Measurements from ENCODE around the gene ABCG1. TPM values are rescaled to one million over a fixed set of nuclear protein-coding genes. Genes with fewer than 3 reads are reported as not detected.

Gene ABCG1
- total RNA-seq, 1 donor from 2014 or later: 1.3 TPM

DNA sequence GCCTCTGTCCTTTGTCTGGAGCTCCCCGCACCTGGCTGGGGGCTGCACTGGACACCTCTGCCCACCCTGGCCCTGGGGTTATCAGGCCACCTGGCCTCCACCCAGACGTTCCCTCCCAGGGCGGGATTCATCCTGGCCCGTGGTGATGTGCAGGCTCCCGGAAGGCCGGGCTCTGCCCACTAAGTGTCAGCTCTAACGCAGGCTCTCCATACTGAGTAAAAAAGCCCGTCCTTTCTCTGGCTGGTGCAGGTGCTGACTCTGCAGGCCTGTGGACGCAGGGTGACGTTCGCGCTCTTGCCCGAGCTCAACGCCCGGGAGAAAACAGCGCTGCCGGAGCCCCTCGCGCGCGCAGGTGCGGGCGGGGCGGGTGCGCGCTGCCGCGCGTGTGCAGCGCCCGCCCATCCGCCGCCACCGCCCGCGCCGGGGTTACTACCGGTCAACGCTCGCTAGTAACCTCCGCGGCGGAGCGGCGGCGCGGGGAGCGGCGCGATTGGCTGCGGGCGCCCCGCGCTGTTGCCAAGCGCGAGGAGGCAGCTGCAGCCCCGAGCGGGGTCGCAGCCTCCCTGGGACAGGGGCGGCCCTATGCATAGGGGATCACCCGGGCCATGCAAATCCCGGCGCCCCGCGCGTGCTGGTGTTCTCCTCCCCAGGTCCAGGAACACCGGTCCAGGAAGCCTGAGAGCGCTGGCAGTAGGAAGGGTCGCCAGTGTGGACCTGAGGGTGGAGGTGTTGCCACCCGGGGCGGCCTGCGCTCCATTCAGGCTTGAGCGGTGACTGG is 15.7 kb downstream of the ABCG1 start:
- no peaks in the 10 kb centered on the region for H4K20me1 ChIP-seq (ENCODE audit: insufficient read depth, low read length)
- peak overlapping the region; percentile 84 for H2AFZ ChIP-seq (ENCODE audit: low read depth, low read length)
- Mint-ChIP-seq H3K9me3 (ENCODE audit: unreplicated experiment) (no peaks in the 10 kb centered on the region), H3K27me3 (ENCODE audit: low read depth, unreplicated experiment) (peaks cover 30% of the 10 kb centered on the region), H3K27ac (ENCODE audit: unreplicated experiment) (peak overlapping the region; percentile 89), H3K4me3 (ENCODE audit: unreplicated experiment) (peak overlapping the region; percentile 76), H3K36me3 (ENCODE audit: low read depth, unreplicated experiment) (no peaks in the 10 kb centered on the region), H3K4me1 (ENCODE audit: low read depth, unreplicated experiment) (peaks cover 10% of the 10 kb centered on the region)
- H3K79me2 ChIP-seq (ENCODE audit: insufficient read depth, low read length): no peaks in the 10 kb centered on the region
- TF ChIP-seq, protein P1, sequence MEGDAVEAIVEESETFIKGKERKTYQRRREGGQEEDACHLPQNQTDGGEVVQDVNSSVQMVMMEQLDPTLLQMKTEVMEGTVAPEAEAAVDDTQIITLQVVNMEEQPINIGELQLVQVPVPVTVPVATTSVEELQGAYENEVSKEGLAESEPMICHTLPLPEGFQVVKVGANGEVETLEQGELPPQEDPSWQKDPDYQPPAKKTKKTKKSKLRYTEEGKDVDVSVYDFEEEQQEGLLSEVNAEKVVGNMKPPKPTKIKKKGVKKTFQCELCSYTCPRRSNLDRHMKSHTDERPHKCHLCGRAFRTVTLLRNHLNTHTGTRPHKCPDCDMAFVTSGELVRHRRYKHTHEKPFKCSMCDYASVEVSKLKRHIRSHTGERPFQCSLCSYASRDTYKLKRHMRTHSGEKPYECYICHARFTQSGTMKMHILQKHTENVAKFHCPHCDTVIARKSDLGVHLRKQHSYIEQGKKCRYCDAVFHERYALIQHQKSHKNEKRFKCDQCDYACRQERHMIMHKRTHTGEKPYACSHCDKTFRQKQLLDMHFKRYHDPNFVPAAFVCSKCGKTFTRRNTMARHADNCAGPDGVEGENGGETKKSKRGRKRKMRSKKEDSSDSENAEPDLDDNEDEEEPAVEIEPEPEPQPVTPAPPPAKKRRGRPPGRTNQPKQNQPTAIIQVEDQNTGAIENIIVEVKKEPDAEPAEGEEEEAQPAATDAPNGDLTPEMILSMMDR (IDR thresholded peaks at IDR 0.05; ENCODE audit: insufficient read depth, low read depth, low read length): no peak
- TF ChIP-seq EZH2 (IDR thresholded peaks at IDR 0.05; ENCODE audit: insufficient read depth, low read length): no peak
- no peaks in the 10 kb centered on the region for H3K36me3 ChIP-seq (ENCODE audit: insufficient read depth, low read length)
- H3K4me2 ChIP-seq (ENCODE audit: low read length): peak overlapping the region; percentile 88
- H3K4me1 ChIP-seq (ENCODE audit: insufficient read depth, low read length): peaks cover 12% of the 10 kb centered on the region
- H3K4me3 ChIP-seq (ENCODE audit: insufficient read depth, low read depth, low read length): peak overlapping the region; percentile 38
- DNase-seq (ENCODE audit: low read depth) (peak; percentile 22), FAIRE-seq (no peak)
- peak overlapping the region; percentile 70 for H3K9ac ChIP-seq (ENCODE audit: low read length)
- H3K27me3 ChIP-seq (ENCODE audit: insufficient read depth, low read length): peaks cover 25% of the 10 kb centered on the region
- H3K9me3 ChIP-seq (ENCODE audit: insufficient read depth, low read depth, low read length): no peaks in the 10 kb centered on the region
- H3K27ac ChIP-seq (ENCODE audit: low read depth, low read length): no peak overlapping the region

DNA sequence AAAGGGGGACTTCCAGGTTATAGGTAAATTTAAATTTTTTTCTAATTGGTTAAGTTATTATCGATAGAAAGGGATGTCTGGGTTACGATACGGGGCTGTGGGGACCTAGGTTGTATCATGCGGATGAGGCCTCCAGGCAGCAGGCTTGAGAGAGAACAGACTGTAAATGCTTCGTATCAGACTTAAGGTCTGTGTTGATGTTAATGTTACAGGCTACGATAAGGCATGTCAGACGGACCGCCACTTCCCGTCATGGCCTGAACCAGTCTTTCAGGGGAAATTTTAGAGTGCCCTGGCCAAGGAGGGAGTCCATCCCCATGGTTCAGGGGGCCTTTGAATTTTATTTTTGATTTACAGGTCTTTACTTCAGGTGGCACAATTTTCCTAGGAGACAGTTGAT is 16.7 kb downstream of the ABCG1 start:
- Histone ChIP-seq H3K27ac (ENCODE audit: low read depth, low read length) (no peak overlapping the region), H3K36me3 (ENCODE audit: insufficient read depth, low read length) (no peaks in the 10 kb centered on the region), H3K4me2 (ENCODE audit: low read length) (no peak overlapping the region), H3K9me3 (ENCODE audit: insufficient read depth, low read depth, low read length) (no peaks in the 10 kb centered on the region), H4K20me1 (ENCODE audit: insufficient read depth, low read length) (no peaks in the 10 kb centered on the region), H3K79me2 (ENCODE audit: insufficient read depth, low read length) (no peaks in the 10 kb centered on the region), H3K4me3 (ENCODE audit: insufficient read depth, low read depth, low read length) (no peak overlapping the region), H3K9ac (ENCODE audit: low read length) (no peak overlapping the region), H3K27me3 (ENCODE audit: insufficient read depth, low read length) (peaks cover 25% of the 10 kb centered on the region), H3K4me1 (ENCODE audit: insufficient read depth, low read length) (peaks cover 12% of the 10 kb centered on the region), H2AFZ (ENCODE audit: low read depth, low read length) (no peak overlapping the region)
- FAIRE-seq (no peak), DNase-seq (ENCODE audit: low read depth) (no peak)
- peak overlapping the region; percentile 76 for H3K4me3 Mint-ChIP-seq (ENCODE audit: unreplicated experiment)
- H3K27ac Mint-ChIP-seq (ENCODE audit: unreplicated experiment): peak overlapping the region; percentile 89
- H3K9me3 Mint-ChIP-seq (ENCODE audit: unreplicated experiment): no peaks in the 10 kb centered on the region
- peaks cover 10% of the 10 kb centered on the region for H3K4me1 Mint-ChIP-seq (ENCODE audit: low read depth, unreplicated experiment)
- TF ChIP-seq EZH2 (IDR thresholded peaks at IDR 0.05; ENCODE audit: insufficient read depth, low read length): no peak
- TF ChIP-seq, protein P1 (IDR thresholded peaks at IDR 0.05; ENCODE audit: insufficient read depth, low read depth, low read length): no peak
- H3K36me3 Mint-ChIP-seq (ENCODE audit: low read depth, unreplicated experiment): no peaks in the 10 kb centered on the region
- H3K27me3 Mint-ChIP-seq (ENCODE audit: low read depth, unreplicated experiment): peaks cover 28% of the 10 kb centered on the region

DNA sequence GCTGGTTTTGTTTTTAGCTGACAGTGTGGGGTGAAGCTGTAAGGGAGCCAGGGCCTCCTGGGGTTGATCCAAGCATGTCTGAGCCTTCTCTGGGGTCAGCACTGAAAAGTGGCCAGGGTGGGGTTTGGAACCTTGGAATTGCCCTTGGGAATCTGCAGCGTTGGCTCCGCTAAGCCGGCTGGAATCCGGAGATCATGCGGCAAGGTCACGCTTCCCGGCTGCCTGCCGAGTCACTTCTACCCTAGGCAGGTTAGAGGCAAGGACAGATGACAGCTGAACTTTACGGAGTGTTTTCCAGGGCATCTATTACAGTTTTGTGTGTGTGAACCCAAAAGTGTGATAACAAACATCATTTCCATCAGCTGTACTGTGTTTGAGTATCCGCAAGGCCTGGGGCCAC is 17.1 kb downstream of the ABCG1 start:
- H3K4me1 ChIP-seq (ENCODE audit: insufficient read depth, low read length): peaks cover 12% of the 10 kb centered on the region
- no peak overlapping the region for H3K27ac ChIP-seq (ENCODE audit: low read depth, low read length)
- TF ChIP-seq, protein P1 (IDR thresholded peaks at IDR 0.05; ENCODE audit: insufficient read depth, low read depth, low read length): no peak
- no peak for TF ChIP-seq EZH2 (IDR thresholded peaks at IDR 0.05; ENCODE audit: insufficient read depth, low read length)
- H2AFZ ChIP-seq (ENCODE audit: low read depth, low read length): no peak overlapping the region
- Mint-ChIP-seq H3K36me3 (ENCODE audit: low read depth, unreplicated experiment) (no peaks in the 10 kb centered on the region), H3K4me1 (ENCODE audit: low read depth, unreplicated experiment) (peaks cover 10% of the 10 kb centered on the region), H3K4me3 (ENCODE audit: unreplicated experiment) (no peak overlapping the region), H3K27me3 (ENCODE audit: low read depth, unreplicated experiment) (peaks cover 29% of the 10 kb centered on the region), H3K27ac (ENCODE audit: unreplicated experiment) (no peak overlapping the region), H3K9me3 (ENCODE audit: unreplicated experiment) (no peaks in the 10 kb centered on the region)
- FAIRE-seq (no peak), DNase-seq (ENCODE audit: low read depth) (no peak)
- H3K79me2 ChIP-seq (ENCODE audit: insufficient read depth, low read length): no peaks in the 10 kb centered on the region
- H4K20me1 ChIP-seq (ENCODE audit: insufficient read depth, low read length): no peaks in the 10 kb centered on the region
- H3K27me3 ChIP-seq (ENCODE audit: insufficient read depth, low read length): peaks cover 25% of the 10 kb centered on the region
- no peak overlapping the region for H3K9ac ChIP-seq (ENCODE audit: low read length)
- no peak overlapping the region for H3K4me2 ChIP-seq (ENCODE audit: low read length)
- H3K9me3 ChIP-seq (ENCODE audit: insufficient read depth, low read depth, low read length): no peaks in the 10 kb centered on the region
- H3K4me3 ChIP-seq (ENCODE audit: insufficient read depth, low read depth, low read length): no peak overlapping the region
- H3K36me3 ChIP-seq (ENCODE audit: insufficient read depth, low read length): no peaks in the 10 kb centered on the region

Data from astrocyte (in vitro differentiated cells and primary cell).